GM12891 (cell line): Measurements from ENCODE around the gene TBX1.

Experiments
- POLR2A ChIP-seq: IDR thresholded peaks from 2 replicates; pipeline ENCODE4 v1.6.1; 2011; ENCODE audit warnings: low read depth, low read length, control low read depth
- POLR2AphosphoS5 ChIP-seq: IDR thresholded peaks from 2 replicates; pipeline ENCODE4 v1.6.1; 2011; ENCODE audit warnings: low read depth, low read length, control low read depth

DNA sequence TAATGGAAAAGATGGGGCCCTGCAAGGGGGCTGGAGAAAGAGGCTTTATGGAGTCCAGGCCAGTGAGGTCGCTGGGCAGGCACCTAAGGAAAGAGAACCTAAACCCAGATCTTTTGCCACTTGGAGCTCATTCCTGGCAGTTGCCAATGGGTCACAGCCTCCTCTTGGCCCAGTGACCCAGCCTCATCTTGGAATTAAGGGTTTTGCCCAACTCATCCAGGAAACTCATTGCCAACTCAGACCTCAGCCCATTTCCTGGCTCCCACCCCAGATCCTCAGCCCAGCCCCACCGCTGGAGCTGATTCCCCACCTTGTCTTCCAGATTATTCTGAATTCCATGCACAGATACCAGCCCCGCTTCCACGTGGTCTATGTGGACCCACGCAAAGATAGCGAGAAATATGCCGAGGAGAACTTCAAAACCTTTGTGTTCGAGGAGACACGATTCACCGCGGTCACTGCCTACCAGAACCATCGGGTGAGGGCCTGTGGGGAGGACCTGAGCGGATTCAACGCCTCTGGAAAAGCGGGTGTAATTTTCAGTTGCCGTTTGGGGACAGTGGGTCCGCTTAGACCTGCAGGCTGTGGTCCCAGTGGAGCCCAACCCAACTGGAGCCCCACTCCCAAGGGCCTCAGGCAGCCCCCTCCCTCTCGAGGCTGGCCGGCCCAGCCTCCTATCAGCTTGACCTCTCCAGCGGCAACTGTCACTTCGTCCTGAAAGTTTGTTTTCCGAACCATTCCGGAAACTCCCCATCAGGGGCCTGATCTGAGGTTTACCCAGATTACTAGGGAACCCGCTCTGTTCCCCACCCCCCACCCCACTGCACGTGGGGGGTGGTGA is 4.3 kb downstream of the TBX1 start:
- no peak for TF ChIP-seq POLR2A
- no peak for TF ChIP-seq POLR2AphosphoS5
